ENCODE data around the gene GRIK2. TPM values are rescaled to one million over a fixed set of nuclear protein-coding genes. Genes with fewer than 3 reads are reported as not detected.
A peak's percentile ranks its signal among the peaks of the same experiment; 100 is the strongest.

Gene GRIK2
- total RNA-seq, 1 experiment from 2014 or later = 0.61 TPM

- no peak overlapping the region; the same call in 1 of the 2 replicates for H2AFZ ChIP-seq
- BruUV-seq (replicated peaks) = no TSS peak
- H3K9me2 ChIP-seq (ENCODE audit: insufficient read depth) = no peaks in the 10 kb centered on the region
- ChIA-PET POLR2A (ENCODE audit: unreplicated experiment) (no interaction called here), CTCF (no interaction called here)
- H3K9me3 ChIP-seq (ENCODE audit: insufficient read depth, low read depth) = no peaks in the 10 kb centered on the region
- no peaks in the 10 kb centered on the region for H3K79me2 ChIP-seq (ENCODE audit: low read depth)
- no peaks in the 10 kb centered on the region for H3K36me3 ChIP-seq (ENCODE audit: low read depth)
- H3K27me3 ChIP-seq (ENCODE audit: insufficient read depth, low read depth) = no peaks in the 10 kb centered on the region
- no peak overlapping the region for H3K4me2 ChIP-seq
- H3K4me1 ChIP-seq (replicated peaks; ENCODE audit: insufficient read depth) = no peaks in the 10 kb centered on the region
- H3K4me3 ChIP-seq = no peak overlapping the region
- no peaks in the 10 kb centered on the region for H4K20me1 ChIP-seq (ENCODE audit: insufficient read depth)
- no peak overlapping the region for H3K27ac ChIP-seq
- DNase-seq = no peak
- intact Hi-C loops (cut with micrococcal nuclease; ENCODE audit: unreplicated experiment) = no loop called here
- no peaks in the 10 kb centered on the region for H3F3A ChIP-seq (ENCODE audit: insufficient read depth, low read depth)
- TF ChIP-seq EZH2 (IDR thresholded peaks at IDR 0.05; ENCODE audit: low read depth) = no peak
- no peak for TF ChIP-seq CTCF (conservative IDR thresholded peaks at IDR 0.05)
Observed at GRCh38 chr6:101550451-101550850, 156.9 kb downstream of the GRIK2 start.

- no peaks in the 10 kb centered on the region for H3K4me1 ChIP-seq (replicated peaks; ENCODE audit: insufficient read depth)
- CTCF ChIA-PET = no interaction called here
- TF ChIP-seq CTCF (conservative IDR thresholded peaks at IDR 0.05) (no peak), EZH2 (IDR thresholded peaks at IDR 0.05; ENCODE audit: low read depth) (no peak)
- intact Hi-C loops (cut with micrococcal nuclease; ENCODE audit: unreplicated experiment) = no loop called here
- H2AFZ ChIP-seq = 0 out of 2 replicates have a peak overlapping the region, but pooled peaks have one; percentile 22
- H3K79me2 ChIP-seq (ENCODE audit: low read depth) = no peaks in the 10 kb centered on the region
- no peak overlapping the region for H3K4me2 ChIP-seq
- no peaks in the 10 kb centered on the region for H4K20me1 ChIP-seq (ENCODE audit: insufficient read depth)
- H3K9me3 ChIP-seq (ENCODE audit: insufficient read depth, low read depth) = no peaks in the 10 kb centered on the region
- no peak for DNase-seq
- H3K4me3 ChIP-seq = no peak overlapping the region
- no peaks in the 10 kb centered on the region for H3F3A ChIP-seq (ENCODE audit: insufficient read depth, low read depth)
- POLR2A ChIA-PET (ENCODE audit: unreplicated experiment) = no interaction called here
- H3K27me3 ChIP-seq (ENCODE audit: insufficient read depth, low read depth) = no peaks in the 10 kb centered on the region
- H3K36me3 ChIP-seq (ENCODE audit: low read depth) = no peaks in the 10 kb centered on the region
- no peak overlapping the region for H3K27ac ChIP-seq
- H3K9me2 ChIP-seq (ENCODE audit: insufficient read depth) = no peaks in the 10 kb centered on the region; the same call in 1 of the 2 replicates
- BruUV-seq (replicated peaks) = no TSS peak
Observed at GRCh38 chr6:101554231-101554630, 160.7 kb downstream of the GRIK2 start.

GRCh38 chr6:101558712-101559111, 165.2 kb downstream of the GRIK2 start:
- BruUV-seq (replicated peaks) = no TSS peak
- Histone ChIP-seq H3K4me1 (replicated peaks; ENCODE audit: insufficient read depth) (no peaks in the 10 kb centered on the region), H3K9me2 (ENCODE audit: insufficient read depth) (no peaks in the 10 kb centered on the region; the same call in 1 of the 2 replicates), H3K4me3 (no peak overlapping the region), H4K20me1 (ENCODE audit: insufficient read depth) (no peaks in the 10 kb centered on the region), H3K79me2 (ENCODE audit: low read depth) (no peaks in the 10 kb centered on the region), H3K27ac (no peak overlapping the region), H3K36me3 (ENCODE audit: low read depth) (no peaks in the 10 kb centered on the region), H3K27me3 (ENCODE audit: insufficient read depth, low read depth) (no peaks in the 10 kb centered on the region), H3K9me3 (ENCODE audit: insufficient read depth, low read depth) (0 out of 2 replicates have a peak, but pooled peaks cover 5% of the 10 kb centered on the region), H3F3A (ENCODE audit: insufficient read depth, low read depth) (no peaks in the 10 kb centered on the region), H3K4me2 (no peak overlapping the region), H2AFZ (no peak overlapping the region)
- ChIA-PET CTCF (no interaction called here), POLR2A (ENCODE audit: unreplicated experiment) (no interaction called here)
- DNase-seq = no peak
- TF ChIP-seq CTCF (conservative IDR thresholded peaks at IDR 0.05) (no peak), EZH2 (IDR thresholded peaks at IDR 0.05; ENCODE audit: low read depth) (no peak)
- intact Hi-C loops (cut with micrococcal nuclease; ENCODE audit: unreplicated experiment) = no loop called here

Measured in PC-9 (cell line).